ENCODE measurements around the gene RTF1.
A peak's percentile ranks its signal among the peaks of the same experiment; 100 is the strongest.

Gene RTF1

DNA sequence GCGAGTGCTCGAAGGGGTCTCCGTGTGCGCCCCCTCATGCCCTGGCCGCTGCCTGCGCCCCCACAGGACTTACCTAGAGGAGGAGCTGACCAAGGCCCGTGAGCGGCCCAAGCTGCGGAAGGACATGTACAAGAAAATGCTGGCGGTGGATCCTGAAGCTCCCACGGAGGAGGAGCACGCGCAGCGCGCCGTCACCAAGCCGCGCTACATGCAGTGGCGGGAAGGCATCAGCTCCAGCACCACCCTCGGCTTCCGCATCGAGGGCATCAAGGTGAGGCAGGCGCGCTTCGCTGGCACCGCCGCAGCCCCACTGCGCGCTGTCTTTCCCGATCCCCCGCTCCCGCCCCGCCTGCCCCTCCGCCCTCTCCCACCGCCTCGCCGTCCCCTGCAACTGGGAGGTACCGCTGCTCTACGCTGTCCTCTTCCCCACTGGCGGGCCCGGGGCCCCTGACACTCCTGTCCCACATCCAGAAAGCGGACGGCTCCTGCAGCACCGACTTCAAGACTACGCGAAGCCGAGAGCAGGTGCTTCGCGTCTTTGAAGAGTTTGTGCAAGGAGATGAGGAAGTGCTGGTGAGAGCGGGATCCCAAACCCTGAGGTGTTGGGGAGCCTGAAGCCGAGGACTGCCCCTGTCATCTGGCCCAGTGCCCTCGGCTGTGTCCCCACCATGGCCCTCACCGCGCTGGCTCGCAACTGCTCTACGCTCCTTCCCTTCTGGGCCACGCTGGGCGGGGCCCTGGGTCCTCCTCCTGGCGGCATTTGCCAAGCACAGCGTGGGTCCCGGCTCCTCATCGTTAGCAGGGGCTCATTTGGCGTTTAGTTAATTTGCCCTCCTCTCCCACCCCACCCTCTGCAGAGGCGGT, 85.3 kb downstream of the RTF1 start:
- Histone ChIP-seq H3K27me3 (peaks cover 0 to 58% of the 10 kb centered on the region in 2 donors), H3K27ac (no peak overlapping the region), H3K36me3 (no peaks in the 10 kb centered on the region), H3K4me3 (peak overlapping the region; percentile 13 to 22), H3K4me1 (peaks cover 3 to 21% (median 17%) of the 10 kb centered on the region in 4 donors), H3K9me3 (no peaks in the 10 kb centered on the region)
- no peak for DNase-seq
- TF ChIP-seq CTCF (IDR thresholded peaks at IDR 0.05): no peak
- intact Hi-C loops (cut with DNase I; ENCODE audit: low total_unique reads): no loop called here

DNA sequence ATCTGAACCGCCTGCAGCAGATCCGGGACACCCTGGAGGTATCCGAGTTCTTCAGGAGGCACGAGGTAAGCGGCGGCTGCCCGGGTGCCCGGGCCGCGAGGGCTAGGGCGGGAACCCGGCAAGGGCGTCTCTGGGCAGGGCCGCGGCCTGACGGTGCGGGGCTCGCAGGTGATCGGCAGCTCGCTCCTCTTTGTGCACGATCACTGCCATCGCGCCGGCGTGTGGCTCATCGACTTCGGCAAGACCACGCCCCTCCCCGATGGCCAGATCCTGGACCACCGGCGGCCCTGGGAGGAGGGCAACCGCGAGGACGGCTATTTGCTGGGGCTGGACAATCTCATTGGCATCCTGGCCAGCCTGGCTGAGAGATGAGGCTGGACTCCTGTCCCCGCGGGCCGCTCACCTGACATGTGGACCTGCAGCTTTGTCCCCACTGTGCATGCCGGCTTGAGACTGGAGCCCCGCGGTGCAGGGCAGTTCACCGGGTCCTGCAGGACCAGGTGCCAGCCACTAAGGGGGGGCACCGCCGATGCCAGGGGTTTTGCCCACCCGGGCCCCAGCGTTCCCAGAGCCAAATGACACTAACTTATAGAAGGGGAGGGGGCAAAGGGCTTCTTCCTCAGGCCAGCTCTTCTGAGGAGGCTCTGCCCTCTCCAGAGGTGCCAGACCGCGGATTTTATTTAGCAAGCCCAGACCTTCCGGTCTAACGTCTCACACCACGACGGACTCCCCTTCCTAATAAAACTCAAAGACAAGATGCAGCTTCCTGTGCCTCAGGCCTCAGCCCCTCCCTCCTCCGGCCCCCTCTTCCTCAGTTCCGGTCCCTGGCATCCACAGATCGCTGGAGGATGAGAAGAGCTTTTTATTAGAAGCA, 86.1 kb downstream of the RTF1 start:
- intact Hi-C loops (cut with DNase I; ENCODE audit: low total_unique reads): no loop called here
- peaks cover 0 to 58% of the 10 kb centered on the region in 2 donors for H3K27me3 ChIP-seq

GRCh38 chr15:41503669-41504010, 86.7 kb downstream of the RTF1 start:
- H3K4me3 ChIP-seq: no peak overlapping the region
- intact Hi-C loops (cut with DNase I; ENCODE audit: low total_unique reads): no loop called here
- H3K9me3 ChIP-seq: no peaks in the 10 kb centered on the region
- H3K27me3 ChIP-seq: peaks cover 0 to 59% of the 10 kb centered on the region in 2 donors
- H3K4me1 ChIP-seq: peaks cover 3 to 21% (median 17%) of the 10 kb centered on the region in 4 donors
- no peak overlapping the region for H3K27ac ChIP-seq
- DNase-seq: no peak
- H3K36me3 ChIP-seq: no peaks in the 10 kb centered on the region
- TF ChIP-seq CTCF (IDR thresholded peaks at IDR 0.05): no peak

More for the DNA sequence above, 86.1 kb downstream of the RTF1 start:
- no peak overlapping the region for H3K27ac ChIP-seq
- no peak for DNase-seq
- H3K9me3 ChIP-seq: no peaks in the 10 kb centered on the region
- no peak for TF ChIP-seq CTCF (IDR thresholded peaks at IDR 0.05)
- H3K36me3 ChIP-seq: no peaks in the 10 kb centered on the region
- peaks cover 3 to 21% (median 17%) of the 10 kb centered on the region in 4 donors for H3K4me1 ChIP-seq
- H3K4me3 ChIP-seq: peak overlapping the region in 1 of 2 donors; percentile 22

DNA sequence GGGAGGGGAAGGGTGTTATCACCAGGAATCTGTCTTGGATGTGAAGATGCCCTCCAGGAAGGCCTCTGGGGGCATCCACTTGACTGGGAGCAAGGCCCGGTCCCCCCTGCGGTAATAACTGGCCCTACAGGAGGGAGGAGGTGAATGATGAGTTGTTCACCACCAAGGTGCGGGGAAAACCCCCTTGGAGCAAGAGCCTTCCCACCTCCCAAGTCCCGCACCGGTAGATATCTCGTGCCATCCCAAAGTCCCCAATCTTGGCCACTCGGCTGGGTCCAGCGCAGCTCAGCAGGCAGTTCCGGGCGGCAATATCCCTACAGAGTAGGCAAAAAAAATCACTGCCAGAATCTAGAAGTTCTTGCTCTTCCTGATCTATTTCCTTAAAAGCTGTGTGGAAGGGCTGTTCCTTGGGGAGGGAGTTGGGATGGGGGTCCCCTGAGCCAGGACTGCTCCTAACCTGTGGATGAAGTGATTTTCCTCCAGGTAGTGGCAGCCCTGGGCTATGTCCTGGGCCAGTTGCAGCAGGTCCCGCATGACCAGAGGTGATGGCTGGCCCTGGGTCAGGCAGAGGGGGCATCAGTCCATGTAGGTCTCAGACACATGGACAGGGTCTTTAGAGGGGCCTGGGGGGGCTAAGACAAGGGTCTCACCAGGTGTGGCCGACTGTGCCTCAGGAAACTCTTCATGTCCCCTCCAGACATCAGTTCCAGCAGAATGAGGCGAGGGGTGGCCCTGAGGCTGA, 88.0 kb downstream of the RTF1 start:
- Histone ChIP-seq H3K27ac (no peak overlapping the region), H3K4me1 (peaks cover 3 to 21% (median 17%) of the 10 kb centered on the region in 4 donors), H3K36me3 (no peaks in the 10 kb centered on the region), H3K9me3 (no peaks in the 10 kb centered on the region), H3K4me3 (no peak overlapping the region), H3K27me3 (peaks cover 0 to 59% of the 10 kb centered on the region in 2 donors)
- intact Hi-C loops (cut with DNase I; ENCODE audit: low total_unique reads): no loop called here
- TF ChIP-seq CTCF (IDR thresholded peaks at IDR 0.05): no peak
- no peak for DNase-seq

DNA sequence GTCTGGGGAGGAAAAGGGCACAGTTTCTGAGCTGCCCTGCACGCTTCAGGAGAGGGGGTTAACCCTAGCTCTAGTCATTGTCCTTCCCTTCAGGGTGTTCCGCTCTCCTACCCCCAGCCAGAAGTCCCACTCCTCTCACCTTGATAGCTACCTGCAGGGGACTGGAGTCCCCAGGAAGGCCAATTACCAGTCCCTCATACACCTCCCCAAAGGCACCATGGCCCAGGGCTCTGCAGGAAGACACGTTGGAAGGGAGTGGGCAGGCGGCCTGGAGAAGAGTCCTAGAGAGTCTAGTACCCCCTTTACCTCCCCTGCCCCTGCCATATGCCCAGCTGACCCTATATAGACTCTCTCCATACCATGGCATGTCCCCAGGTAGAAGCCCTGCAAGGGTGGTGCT, 88.9 kb downstream of the RTF1 start:
- no peak overlapping the region for H3K27ac ChIP-seq
- DNase-seq: no peak
- intact Hi-C loops (cut with DNase I; ENCODE audit: low total_unique reads): no loop called here
- peaks cover 3 to 21% (median 17%) of the 10 kb centered on the region in 4 donors for H3K4me1 ChIP-seq
- peaks cover 0 to 58% of the 10 kb centered on the region in 2 donors for H3K27me3 ChIP-seq
- no peaks in the 10 kb centered on the region for H3K36me3 ChIP-seq
- TF ChIP-seq CTCF (IDR thresholded peaks at IDR 0.05): no peak
- H3K9me3 ChIP-seq: no peaks in the 10 kb centered on the region
- H3K4me3 ChIP-seq: no peak overlapping the region

All from tibial artery (tissue), 4 donors.